ENCODE measurements around the gene LDHAL6B. TPM values are rescaled to one million over a fixed set of nuclear protein-coding genes. Genes with fewer than 3 reads are reported as not detected.
"Not testable (repeated sequence)": the region's sequence is repeated elsewhere in the genome, so short reads cannot be mapped to it uniquely, and the experiment has no call there.

The LDHAL6B gene
- not detected for total RNA-seq
- long read RNA-seq: 0 reads

DNA sequence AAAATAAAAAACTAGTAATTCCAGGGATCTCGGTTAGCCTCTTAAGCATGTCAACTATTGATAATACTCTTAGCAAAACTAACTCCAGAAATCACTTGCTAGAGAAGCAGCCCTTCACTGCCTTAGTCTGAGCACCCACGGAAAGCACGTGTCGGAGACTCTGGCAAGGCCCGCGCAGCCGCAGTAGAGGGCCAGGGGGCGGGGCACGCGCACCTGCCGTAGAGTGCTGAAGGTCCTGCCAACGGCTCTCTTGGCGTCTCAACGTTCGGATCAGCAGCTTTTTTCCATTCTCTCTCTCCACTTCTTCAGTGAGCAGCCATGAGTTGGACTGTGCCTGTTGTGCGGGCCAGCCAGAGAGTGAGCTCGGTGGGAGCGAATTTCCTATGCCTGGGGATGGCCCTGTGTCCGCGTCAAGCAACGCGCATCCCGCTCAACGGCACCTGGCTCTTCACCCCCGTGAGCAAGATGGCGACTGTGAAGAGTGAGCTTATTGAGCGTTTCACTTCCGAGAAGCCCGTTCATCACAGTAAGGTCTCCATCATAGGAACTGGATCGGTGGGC, at the start of gene LDHAL6B:
Gene LDHAL6B, plus strand, starts transcription at position 221 of the 561 bp plus-strand sequence. Its CDS starts 98 bp downstream, at position 319.
- intact Hi-C loops (cut with DNase I): no loop called here
- no peak for DNase-seq (ENCODE audit: low spot score)

DNA sequence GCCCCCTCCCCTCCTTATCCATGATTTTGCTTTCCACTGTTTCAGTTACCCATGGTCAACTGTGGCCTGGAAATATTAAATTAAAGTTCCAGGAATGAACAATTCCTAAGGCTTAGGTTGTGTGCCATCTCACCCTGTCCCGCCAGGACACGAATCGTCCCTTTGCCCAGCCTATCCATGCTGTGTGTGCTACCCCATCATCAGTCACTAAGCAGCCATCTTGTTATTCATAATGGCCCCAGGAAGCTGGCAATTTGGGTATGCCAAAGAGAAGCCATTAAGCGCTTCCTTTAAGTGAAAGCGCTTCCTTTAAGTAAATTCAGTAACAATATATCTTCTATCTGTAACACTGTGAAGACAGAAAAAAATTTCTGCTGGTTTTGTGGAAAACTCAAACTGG, 49.2 kb upstream of the LDHAL6B start:
- intact Hi-C loops (cut with DNase I): no loop called here
- no peak for DNase-seq (ENCODE audit: low spot score)

DNA sequence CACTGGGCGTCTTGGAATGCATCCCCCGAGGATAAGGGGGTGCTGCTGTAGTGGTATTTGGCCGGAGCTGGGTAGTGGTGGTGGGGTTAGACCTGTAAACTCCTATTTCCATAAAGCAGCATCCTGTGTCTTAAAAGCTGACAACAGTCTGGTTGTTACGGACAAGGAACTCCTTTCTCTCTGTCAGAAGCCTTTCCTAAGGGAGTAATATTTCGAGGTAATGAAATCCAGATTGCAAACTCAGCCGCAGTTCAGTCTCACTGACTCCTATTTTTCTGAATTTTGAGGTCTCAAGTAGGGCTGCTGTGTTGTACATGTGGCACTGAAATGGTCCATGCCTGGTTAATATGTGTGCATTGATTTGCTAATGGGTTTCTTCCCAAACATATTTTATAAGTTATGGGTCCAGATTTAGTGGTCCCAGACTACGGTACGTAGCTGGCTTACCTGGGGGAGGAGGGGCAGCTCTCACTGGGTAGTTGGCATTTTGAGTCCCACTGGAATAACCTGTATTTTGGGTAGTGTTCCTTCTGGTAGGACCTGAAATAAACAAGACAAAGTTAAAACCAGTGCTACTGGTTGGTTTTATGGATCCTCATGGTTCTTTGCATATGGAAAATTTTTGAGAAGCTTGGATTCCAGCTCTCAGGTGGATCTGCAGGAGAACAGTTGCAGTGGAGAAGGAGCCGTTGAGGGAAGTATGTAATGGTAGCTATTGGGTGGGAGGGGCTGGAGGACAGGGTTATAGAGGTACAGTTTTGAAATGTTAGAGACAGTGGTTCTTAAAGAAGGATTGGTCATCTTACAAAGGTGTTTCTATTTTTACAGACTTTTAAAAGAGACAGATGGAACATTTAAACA, 48.6 kb upstream of the LDHAL6B start:
- DNase-seq (ENCODE audit: low spot score): no peak
- intact Hi-C loops (cut with DNase I): no loop called here

DNA sequence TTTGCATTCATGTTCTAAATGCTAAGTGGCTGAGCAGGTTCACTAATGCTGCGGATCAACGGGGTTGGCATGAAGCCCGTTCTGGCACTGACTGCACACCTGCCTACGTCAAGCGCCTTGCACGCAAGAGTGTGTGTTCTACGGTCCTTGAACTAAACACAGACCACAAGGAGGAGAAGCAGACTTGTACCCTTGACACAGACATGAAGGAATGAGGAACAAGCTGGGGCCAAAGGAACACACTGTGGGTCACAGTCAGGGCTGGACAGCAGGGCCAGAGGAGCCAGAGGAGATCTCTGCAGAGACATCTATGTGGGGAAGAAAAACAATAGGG, 48.0 kb upstream of the LDHAL6B start:
- intact Hi-C loops (cut with DNase I): no loop called here
- DNase-seq (ENCODE audit: low spot score): no peak

DNA sequence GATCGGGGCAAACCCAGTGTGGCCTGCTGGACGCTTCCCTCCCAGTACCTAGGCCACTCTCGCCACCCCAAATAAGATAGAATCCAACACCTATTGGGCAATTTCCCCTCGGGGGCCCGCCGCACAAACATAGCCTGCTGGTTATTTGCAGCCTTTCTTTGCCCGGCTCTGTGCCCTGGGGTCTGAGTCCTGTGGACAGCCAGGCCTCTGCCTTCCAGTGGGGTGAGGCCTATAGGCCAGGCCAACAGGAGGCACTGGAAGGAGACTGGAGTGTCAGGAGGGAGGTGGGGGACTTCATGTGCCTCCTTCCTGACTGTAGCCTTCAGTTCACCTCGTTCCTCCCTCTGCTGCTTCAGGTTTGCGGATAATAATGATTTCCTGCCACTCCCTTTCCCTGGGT, 47.4 kb upstream of the LDHAL6B start:
- no peak for DNase-seq (ENCODE audit: low spot score)
- intact Hi-C loops (cut with DNase I): no loop called here

DNA sequence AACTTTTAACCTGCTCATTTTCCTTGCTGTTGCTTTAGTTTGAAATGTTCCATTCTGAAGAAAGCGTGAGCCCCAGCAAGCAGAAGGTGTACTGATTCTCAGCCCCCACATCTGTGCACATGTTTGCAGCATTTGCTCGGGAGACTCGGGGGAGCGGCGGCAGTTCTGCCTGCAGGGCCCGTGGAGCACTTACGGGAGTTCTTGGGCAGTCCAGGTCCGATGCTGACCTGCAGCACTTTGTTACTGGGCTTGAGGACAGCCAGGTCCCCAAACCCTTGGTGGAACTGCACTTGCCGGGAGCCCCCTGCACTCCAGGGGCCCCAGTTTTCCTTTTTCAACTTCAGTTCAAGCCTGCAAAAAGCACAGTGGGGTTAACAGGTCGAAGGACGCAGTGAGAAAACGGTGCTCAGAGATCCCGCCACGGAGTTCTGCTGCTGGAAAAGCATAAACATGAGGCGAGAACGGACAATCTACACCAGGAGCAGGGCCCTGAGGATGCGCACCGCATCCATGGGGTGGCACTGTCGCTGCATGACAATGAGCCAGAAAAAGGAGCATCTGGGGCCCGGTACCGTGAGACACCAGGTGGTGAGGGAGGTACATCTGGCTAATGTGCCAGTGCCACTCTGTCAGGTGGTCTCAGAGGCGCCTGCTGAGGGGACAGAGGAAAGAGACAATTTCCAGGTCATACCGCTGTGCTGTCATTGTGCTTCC, 45.6 kb upstream of the LDHAL6B start:
- DNase-seq (ENCODE audit: low spot score): no peak
- intact Hi-C loops (cut with DNase I): no loop called here

DNA sequence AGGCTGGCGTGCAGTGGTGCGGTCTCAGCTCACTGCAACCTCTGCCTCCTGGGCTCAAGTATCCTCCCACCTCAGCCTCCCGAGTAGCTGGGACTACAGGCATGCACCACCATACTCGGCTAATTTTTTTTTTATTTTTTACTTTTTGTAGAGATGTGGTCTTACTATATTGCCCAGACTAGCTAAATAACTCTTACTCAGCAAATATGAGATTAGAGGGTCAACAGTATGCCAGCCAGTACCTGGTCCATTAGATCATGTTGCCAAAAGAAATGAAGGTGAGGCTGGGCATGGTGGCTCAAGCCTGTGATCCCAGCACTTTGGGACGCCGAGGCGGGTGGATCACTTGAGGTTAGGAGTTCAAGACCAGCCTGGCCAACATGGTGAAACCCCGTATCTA, 44.6 kb upstream of the LDHAL6B start:
- DNase-seq (ENCODE audit: low spot score); intact Hi-C loops (cut with DNase I): not testable (repeated sequence)

DNA sequence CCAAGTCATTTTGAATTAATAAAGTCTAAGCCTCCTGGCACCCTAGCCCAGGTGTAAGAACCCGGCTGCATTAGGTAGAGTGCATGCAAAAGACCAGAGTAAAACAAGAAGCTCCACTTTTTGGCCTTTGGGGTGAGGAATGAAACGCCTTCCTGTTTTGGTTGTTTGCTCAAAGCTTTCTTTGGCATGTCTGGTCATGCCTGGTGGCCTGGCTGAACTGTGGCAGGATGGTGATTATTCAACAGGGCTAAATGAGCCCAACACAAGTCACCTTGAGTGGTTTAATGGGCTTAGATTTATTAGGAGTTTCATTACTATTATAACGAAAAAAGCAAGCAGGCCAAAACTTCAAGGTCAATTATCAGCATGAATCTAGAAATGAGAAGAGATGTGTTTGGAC, 40.9 kb upstream of the LDHAL6B start:
- intact Hi-C loops (cut with DNase I): no loop called here

DNA sequence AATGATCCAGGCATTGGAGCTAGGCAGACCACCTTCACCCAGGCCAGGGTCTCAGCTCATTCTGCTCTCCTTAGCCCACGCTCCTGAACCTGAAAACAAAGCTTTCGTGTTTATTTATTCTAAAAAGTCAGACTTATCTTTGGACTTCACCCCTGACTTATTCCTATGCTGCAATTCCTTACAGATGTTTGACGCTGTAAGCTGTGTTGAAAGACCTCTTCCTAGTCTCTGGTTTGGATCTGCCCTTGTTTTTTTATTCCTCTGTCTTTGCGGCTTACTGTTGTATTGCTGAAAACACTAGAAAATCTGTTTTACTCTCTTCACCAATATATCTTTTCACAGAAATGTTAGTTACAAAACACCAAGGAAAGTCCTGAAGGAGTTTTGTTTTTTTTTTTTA, 40.5 kb upstream of the LDHAL6B start:
- intact Hi-C loops (cut with DNase I): no loop called here
- DNase-seq (ENCODE audit: low spot score): no peak

More for the DNA sequence above, 40.9 kb upstream of the LDHAL6B start:
- no peak for DNase-seq (ENCODE audit: low spot score)

DNA sequence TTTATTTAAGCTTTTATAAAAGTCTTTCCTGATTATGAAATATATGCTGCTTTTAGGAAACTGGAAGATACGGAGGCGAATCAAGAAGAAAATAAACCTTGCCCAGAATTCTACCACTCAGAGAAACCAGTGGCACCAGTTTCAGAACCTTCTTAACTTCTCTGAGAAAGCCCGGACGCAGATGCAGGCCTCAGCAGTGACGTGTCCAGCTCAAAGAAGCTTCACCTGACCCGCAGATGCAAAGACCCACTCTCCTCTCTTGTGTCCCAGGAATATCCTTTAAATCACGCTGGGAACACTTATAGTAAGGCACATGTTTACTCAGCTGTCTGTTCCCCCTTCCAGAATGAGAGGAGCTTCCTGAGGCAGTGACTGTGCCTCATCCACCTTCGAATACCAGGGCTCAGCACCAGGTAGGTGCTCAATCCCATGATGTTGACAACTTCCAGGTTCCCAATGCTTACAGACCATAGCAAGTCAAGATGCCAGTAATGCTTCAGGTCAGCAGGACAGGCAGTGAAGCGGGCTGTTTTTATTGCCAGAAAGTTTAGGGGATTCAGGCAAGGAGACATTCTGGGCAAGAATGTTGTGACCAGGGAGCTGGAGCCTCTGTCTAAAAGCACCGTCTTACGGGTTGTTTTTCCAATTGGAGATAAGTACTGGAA, 39.9 kb upstream of the LDHAL6B start:
- DNase-seq (ENCODE audit: low spot score): no peak
- intact Hi-C loops (cut with DNase I): no loop called here

DNA sequence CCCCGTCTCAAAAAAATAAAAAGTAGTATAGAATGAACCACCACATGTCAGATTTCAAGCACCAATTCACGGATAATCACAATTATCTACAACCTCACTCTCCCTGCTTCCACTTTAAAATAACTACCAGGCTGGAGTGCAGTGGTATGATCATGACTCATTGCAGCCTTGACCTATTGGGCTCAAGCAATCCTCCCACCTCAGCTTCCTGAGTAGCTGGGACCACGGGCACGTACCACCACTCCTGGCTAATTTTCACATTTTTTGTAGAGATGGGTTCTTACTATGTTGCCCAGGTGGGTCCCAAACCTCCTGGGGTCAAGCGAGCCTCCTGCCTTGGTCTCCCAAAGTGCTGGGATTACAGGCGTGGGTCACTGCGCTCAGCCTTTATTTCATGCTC, 38.1 kb upstream of the LDHAL6B start:
- intact Hi-C loops (cut with DNase I): no loop called here
- no peak for DNase-seq (ENCODE audit: low spot score)

DNA sequence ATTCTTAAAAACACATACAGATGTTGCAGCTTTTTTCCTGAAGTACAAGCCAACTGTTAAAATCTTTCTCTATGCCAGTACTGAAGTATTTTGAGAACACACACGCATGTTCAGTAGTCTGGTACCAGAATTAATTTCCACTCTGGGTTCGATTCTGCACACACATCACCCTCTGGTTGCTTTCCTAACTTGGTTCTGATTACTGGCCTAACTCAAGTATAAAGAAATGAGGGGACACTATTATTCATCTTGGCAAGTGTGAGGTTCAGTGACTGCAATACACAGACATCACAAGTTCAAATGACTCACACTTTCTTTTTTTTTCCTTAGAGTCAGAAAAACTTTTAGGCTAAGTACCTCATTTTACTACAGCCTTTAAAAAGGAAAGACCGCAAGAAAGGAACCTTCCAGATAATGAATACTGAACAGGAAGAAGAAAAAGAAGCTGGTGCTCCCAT, 37.4 kb upstream of the LDHAL6B start:
- intact Hi-C loops (cut with DNase I): no loop called here
- DNase-seq (ENCODE audit: low spot score): no peak

DNA sequence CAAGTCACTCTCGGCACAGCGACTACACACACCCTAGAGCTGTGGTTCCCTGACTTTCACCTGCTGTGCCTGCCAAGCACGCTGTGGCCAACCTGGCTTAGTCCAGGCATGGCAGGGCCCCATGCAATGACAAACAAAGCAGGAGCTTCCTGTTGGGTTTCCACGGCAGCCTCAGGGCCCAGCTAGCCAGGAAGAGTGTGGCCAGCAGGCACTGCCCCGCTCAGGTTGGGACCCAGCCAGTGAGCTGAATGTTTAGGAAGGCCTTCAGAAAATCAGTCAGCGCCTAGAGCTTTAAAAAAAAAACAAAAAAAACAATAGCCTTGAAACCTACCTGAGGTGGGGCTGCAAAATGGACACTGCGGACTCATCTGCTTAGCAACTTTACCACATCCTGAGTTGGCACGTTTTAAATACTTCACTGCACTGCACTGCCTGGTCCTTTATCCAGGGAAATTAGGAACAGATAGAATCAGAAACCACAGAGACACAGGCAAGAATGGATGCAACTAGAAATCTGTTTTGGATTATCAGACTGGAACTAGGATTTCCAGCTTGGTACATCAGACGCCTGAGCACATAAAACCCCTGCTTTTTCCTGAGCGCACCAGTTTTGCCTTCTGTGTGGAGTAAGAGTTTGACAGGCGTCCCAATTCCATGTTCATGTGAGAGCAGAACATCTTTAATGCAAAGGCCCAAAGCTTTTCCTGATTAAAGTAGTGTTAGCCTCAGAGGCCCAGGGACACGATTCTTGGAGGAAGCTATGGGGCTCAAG, 36.2 kb upstream of the LDHAL6B start:
- intact Hi-C loops (cut with DNase I): no loop called here
- DNase-seq (ENCODE audit: low spot score): no peak

DNA sequence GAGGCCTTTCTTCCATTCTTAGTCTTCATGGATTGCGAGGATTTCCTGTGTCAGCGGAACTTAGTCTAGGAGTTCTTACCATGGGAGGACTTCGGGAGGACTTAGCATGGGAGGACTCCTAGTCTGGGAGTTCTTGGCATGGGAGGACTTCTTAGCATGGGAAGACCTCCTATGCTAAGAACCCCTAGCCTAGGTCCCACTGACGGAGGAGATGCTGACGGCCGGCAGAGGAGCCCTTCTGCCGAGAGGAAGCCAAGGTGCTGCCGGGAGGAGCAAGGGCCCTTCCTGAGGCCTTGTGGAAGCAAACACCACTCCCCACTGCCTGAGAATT, 35.6 kb upstream of the LDHAL6B start:
- intact Hi-C loops (cut with DNase I): no loop called here

DNA sequence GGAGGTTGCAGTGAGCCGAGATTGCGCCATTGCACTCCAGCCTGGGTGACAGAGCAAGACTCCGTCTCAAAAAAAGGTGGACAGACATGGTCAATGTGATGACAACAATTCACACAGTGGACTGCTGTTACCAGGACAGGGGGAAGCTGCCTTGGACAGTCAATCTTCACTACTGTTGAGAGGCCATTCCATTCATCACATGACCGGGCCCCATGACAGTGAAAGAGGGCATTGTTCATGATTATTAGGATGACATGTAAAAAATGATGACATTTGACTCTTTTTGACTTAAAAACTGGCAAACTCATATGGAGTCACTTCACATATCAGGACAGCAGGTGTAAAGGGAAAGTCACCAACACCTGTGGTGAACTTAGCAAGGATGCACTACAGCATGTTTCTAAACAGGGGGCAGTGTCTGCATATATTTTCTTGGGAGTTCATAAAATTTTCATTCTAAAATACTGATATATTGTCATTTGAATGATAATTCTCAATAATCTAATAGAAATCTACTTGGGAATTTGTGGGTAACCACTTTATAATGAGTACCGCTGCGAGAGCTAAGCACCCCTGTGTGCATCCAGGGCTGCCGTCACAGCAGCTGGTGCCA, 34.2 kb upstream of the LDHAL6B start:
- intact Hi-C loops (cut with DNase I): no loop called here
- no peak for DNase-seq (ENCODE audit: low spot score)

More for the DNA sequence above, 35.6 kb upstream of the LDHAL6B start:
- no peak for DNase-seq (ENCODE audit: low spot score)

DNA sequence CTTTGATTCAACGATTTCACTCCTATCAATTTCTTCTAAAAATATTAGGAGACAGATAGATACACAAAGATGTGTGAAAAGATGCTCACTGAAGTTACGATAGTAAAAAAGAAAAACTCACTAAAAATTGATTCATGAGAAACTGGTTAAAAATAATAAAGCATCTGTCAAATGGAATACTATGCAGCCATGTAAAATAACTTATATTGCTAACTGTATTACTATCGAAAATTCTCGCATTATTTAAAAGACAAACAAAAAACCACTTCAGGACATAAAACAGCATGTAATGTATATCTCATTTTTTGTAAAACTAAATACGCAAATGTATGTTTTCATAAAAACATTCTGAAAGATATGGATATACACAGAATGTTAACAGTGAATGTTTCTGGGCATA, 33.4 kb upstream of the LDHAL6B start:
- DNase-seq (ENCODE audit: low spot score): no peak

DNA sequence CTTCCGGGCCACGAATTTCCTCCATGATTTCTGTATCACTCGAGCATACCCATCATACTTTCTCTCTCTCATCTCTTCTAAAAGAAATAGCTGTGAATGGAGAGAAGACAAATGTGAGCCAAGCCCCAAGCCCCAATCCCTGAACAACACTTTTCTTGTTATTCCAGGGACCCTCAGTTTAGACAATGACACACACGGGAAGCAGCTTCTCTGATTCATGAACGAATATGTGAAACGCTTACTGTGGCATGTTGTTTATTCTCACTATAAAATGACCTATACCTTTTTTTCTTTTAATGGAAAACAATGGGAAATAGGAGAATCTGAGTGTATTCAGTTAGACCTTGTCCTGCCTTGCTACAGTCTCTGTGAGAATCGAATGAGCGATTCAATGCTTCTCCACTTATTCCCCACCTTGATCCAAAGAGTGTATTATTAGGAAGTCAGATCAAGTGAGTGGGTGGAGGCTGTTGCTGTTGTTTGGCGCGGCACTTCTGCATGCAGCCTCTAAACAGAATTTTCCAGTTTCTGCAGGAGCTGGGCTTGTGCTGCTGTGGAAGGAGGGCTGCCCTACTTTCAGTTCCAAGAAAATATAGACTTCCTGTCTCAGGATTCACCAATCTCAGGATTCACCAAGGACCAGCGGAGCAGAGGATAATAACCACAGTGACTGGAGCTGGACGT, 32.4 kb upstream of the LDHAL6B start:
- intact Hi-C loops (cut with DNase I): loop anchor here (2.0 kb wide), 1 partner anchor 319 kb away; no protein-coding TSS in a partner anchor
- no peak for DNase-seq (ENCODE audit: low spot score)

More for the DNA sequence above, 33.4 kb upstream of the LDHAL6B start:
- intact Hi-C loops (cut with DNase I): no loop called here

Data from cardiac septum (tissue), 1 donor.